WTC11 (cell line): ENCODE measurements around the gene TSPO. TPM values are rescaled to one million over a fixed set of nuclear protein-coding genes. Genes with fewer than 3 reads are reported as not detected.

Experiments used
- ATAC-seq: fragments of 200-7000 bp; cut with Tn5 transposase; 2 replicates; pipeline ENCODE4 v1.10.0; 2021; ENCODE audit warnings: mild to moderate bottlenecking, moderate library complexity
- CTCF ChIA-PET: fragments of 300-600 bp; sonication (Branson Sonifier 250); formaldehyde crosslinking; loops from one replicate; lab custom pipeline; 2021; ENCODE audit warnings: antibody characterized with exemption; lab: Charles Lee
- POLR2A ChIA-PET: fragments of 350-600 bp; sonication (Branson Sonifier 250); formaldehyde crosslinking; loops from one replicate; lab custom pipeline; 2021; ENCODE audit warnings: antibody characterized with exemption; lab: Charles Lee
- DNase-seq: peaks from one replicate; pipeline ENCODE4 v3.0.0; 2021; ENCODE audit warnings: low spot score
- H3K27ac Mint-ChIP-seq: 2 replicates; pipeline ENCODE4 v1.8.0; 2021; ENCODE audit warnings: mixed read lengths
- H3K27me3 Mint-ChIP-seq: 2 replicates; pipeline ENCODE4 v1.8.0; 2021; ENCODE audit warnings: low read depth, mild to moderate bottlenecking, moderate library complexity, mixed read lengths
- H3K36me3 Mint-ChIP-seq: 2 replicates; pipeline ENCODE4 v1.8.0; 2021; ENCODE audit warnings: mixed read lengths
- H3K4me1 Mint-ChIP-seq: 2 replicates; pipeline ENCODE4 v1.8.0; 2022; ENCODE audit warnings: mixed read lengths
- H3K4me3 Mint-ChIP-seq: 2 replicates; pipeline ENCODE4 v1.8.0; 2021; ENCODE audit warnings: mild to moderate bottlenecking, moderate library complexity, mixed read lengths
- H3K9me3 Mint-ChIP-seq: 2 replicates; pipeline ENCODE4 v1.8.0; 2021; ENCODE audit warnings: mixed read lengths
- CREB1 ChIP-seq: sonication (generic); formaldehyde crosslinking; IDR thresholded peaks from 2 replicates; pipeline ENCODE4 v1.8.0; 2023; ENCODE audit warnings: mild to moderate bottlenecking, missing genetic modification reagents
- ESRRA ChIP-seq: sonication (generic); formaldehyde crosslinking; IDR thresholded peaks from 2 replicates; pipeline ENCODE4 v1.8.1; 2022; ENCODE audit warnings: mild to moderate bottlenecking, missing genetic modification reagents, borderline replicate concordance
- FOXK1 ChIP-seq: sonication (generic); formaldehyde crosslinking; IDR thresholded peaks from 2 replicates; pipeline ENCODE4 v1.8.0; 2022; ENCODE audit warnings: mild to moderate bottlenecking, moderate library complexity, missing genetic modification reagents
- FOXP1 ChIP-seq: sonication (generic); formaldehyde crosslinking; IDR thresholded peaks from 2 replicates; pipeline ENCODE4 v1.8.0; 2022; ENCODE audit warnings: missing genetic modification reagents, mild to moderate bottlenecking, moderate library complexity, borderline replicate concordance
- GTF2I ChIP-seq: fragments of 250-450 bp; sonication (Bioruptor Pico); conservative IDR thresholded peaks from 2 replicates; pipeline ENCODE4 v1.4.0; 2021; ENCODE audit warnings: mild to moderate bottlenecking
- HMGXB4 ChIP-seq: sonication (generic); formaldehyde crosslinking; IDR thresholded peaks from 2 replicates; pipeline ENCODE4 v1.8.1; 2023; ENCODE audit warnings: mild to moderate bottlenecking, moderate library complexity, missing genetic modification reagents
- MAX ChIP-seq: sonication (generic); formaldehyde crosslinking; IDR thresholded peaks from 2 replicates; pipeline ENCODE4 v1.8.0; 2022; ENCODE audit warnings: mild to moderate bottlenecking, missing genetic modification reagents
- NR1H2 ChIP-seq: sonication (generic); formaldehyde crosslinking; IDR thresholded peaks from 2 replicates; pipeline ENCODE4 v1.9.0; 2021; ENCODE audit warnings: mild to moderate bottlenecking, moderate library complexity, missing genetic modification reagents
- ZBTB21 ChIP-seq: sonication (generic); formaldehyde crosslinking; IDR thresholded peaks from 2 replicates; pipeline ENCODE4 v1.8.1; 2023; ENCODE audit warnings: mild to moderate bottlenecking, missing genetic modification reagents, borderline replicate concordance
- ZNF423 ChIP-seq: fragments of 250-450 bp; sonication (Bioruptor Pico); IDR thresholded peaks from 2 replicates; pipeline ENCODE4 v2.1.2; 2022; ENCODE audit warnings: mild to moderate bottlenecking, moderate library complexity
- total RNA-seq: library from RNA; stranded (reverse); gene quantifications from 3 replicates; pipeline ENCODE4 v1.2.3, GENCODE V29; 2021
- TF ChIP-seq, protein P1 (sequence below): sonication (generic); formaldehyde crosslinking; IDR thresholded peaks from 2 replicates; pipeline ENCODE4 v1.8.0; 2022; ENCODE audit warnings: missing genetic modification reagents

The TSPO gene
- total RNA-seq, 1 experiment from 2014 or later: 21.9 TPM

DNA sequence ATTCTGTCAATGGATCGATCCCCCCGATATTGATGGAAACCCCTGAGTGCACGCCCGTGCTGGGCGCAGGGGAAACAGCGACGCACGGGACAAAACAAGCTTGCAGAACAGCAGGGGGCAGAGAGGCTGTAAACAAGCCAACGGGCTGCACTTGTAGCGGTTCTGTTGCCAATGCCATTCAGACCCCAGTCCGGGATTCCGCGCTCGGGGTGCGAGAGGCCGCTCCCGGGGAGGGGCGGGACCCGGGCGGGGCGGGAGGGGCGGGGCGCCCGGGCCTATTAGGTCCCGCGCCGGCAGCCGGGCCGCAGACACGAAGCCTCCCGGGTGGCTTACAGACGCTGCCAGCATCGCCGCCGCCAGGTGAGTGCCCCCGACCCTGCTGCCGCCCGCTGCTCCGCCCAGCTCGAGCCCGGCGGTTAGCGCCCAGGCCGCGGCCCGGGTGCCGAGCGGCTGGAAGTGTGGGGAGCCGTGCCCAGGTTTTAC, 40.9 kb upstream of the TSPO start, which contains the start of gene BIK:
Gene BIK (plus strand): TSS at position 307 of the 483 bp plus-strand sequence. CDS start 13,273 bp downstream, outside the sequence.
- DNase-seq (peak; percentile 74), ATAC-seq (peak; percentile 46)
- Mint-ChIP-seq H3K9me3 (no peaks in the 10 kb centered on the region), H3K27me3 (peaks cover 76% of the 10 kb centered on the region), H3K36me3 (no peaks in the 10 kb centered on the region), H3K27ac (no peak within 1 kb of the TSS), H3K4me1 (peaks cover 10% of the 10 kb centered on the region; the same call in 1 of the 2 replicates), H3K4me3 (peak within 1 kb of the TSS; percentile 71)
- CTCF ChIA-PET: interaction anchor here (0.6 to 2.3 kb wide), 6 partner anchors 27 to 307 kb away, joined by 3 to 5 read pairs (median 4); partner anchors contain the start of gene TTLL12
- POLR2A ChIA-PET: no interaction called here
- TF ChIP-seq MAX (no peak), FOXK1 (CRISPR knock-in tag) (peak; percentile 83; the same call in 1 of the 2 replicates), ZBTB21 (CRISPR knock-in tag) (0 out of 2 replicates have a peak, but pooled peaks have one; percentile 51)
- TF ChIP-seq, protein P1, sequence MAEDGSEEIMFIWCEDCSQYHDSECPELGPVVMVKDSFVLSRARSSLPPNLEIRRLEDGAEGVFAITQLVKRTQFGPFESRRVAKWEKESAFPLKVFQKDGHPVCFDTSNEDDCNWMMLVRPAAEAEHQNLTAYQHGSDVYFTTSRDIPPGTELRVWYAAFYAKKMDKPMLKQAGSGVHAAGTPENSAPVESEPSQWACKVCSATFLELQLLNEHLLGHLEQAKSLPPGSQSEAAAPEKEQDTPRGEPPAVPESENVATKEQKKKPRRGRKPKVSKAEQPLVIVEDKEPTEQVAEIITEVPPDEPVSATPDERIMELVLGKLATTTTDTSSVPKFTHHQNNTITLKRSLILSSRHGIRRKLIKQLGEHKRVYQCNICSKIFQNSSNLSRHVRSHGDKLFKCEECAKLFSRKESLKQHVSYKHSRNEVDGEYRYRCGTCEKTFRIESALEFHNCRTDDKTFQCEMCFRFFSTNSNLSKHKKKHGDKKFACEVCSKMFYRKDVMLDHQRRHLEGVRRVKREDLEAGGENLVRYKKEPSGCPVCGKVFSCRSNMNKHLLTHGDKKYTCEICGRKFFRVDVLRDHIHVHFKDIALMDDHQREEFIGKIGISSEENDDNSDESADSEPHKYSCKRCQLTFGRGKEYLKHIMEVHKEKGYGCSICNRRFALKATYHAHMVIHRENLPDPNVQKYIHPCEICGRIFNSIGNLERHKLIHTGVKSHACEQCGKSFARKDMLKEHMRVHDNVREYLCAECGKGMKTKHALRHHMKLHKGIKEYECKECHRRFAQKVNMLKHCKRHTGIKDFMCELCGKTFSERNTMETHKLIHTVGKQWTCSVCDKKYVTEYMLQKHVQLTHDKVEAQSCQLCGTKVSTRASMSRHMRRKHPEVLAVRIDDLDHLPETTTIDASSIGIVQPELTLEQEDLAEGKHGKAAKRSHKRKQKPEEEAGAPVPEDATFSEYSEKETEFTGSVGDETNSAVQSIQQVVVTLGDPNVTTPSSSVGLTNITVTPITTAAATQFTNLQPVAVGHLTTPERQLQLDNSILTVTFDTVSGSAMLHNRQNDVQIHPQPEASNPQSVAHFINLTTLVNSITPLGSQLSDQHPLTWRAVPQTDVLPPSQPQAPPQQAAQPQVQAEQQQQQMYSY (CRISPR knock-in tag): peak; percentile 70; the same call in 1 of the 2 replicates

GRCh38 chr22:43110927-43111623, 40.3 kb upstream of the TSPO start:
- Mint-ChIP-seq H3K36me3 (no peaks in the 10 kb centered on the region), H3K27me3 (peaks cover 76% of the 10 kb centered on the region), H3K4me1 (peaks cover 10% of the 10 kb centered on the region; the same call in 1 of the 2 replicates), H3K9me3 (no peaks in the 10 kb centered on the region), H3K4me3 (peak overlapping the region; percentile 69), H3K27ac (no peak overlapping the region)
- DNase-seq: peak; percentile 45
- CTCF ChIA-PET: interaction anchor here (0.7 to 2.3 kb wide), 4 partner anchors 32 to 118 kb away, joined by 3 to 5 read pairs (median 4); partner anchors contain the start of gene MCAT
- ATAC-seq: peak; percentile 37
- POLR2A ChIA-PET: interaction anchor here (0.6 kb wide), 1 partner anchor 23 kb away, joined by 5 read pairs; no protein-coding TSS in a partner anchor
- TF ChIP-seq ZNF423 (no peak), NR1H2 (CRISPR knock-in tag) (0 out of 2 replicates have a peak, but pooled peaks have one; percentile 37), CREB1 (CRISPR knock-in tag) (no peak; the same call in 1 of the 2 replicates), GTF2I (CRISPR knock-in tag) (0 out of 2 replicates have a peak, but pooled peaks have one; percentile 62), ESRRA (peak; percentile 63; the same call in 1 of the 2 replicates), MAX (peak; percentile 51), FOXP1 (peak; percentile 70; the same call in 1 of the 2 replicates), HMGXB4 (peak; percentile 86; the same call in 1 of the 2 replicates)
- TF ChIP-seq, protein P1 (CRISPR knock-in tag): peak; percentile 97
- TF ChIP-seq, all 79 proteins: peak for 7
